ENCODE measurements around the gene VWA3B. TPM values are rescaled to one million over a fixed set of nuclear protein-coding genes. Genes with fewer than 3 reads are reported as not detected.

Gene VWA3B
- total RNA-seq, 1 experiment from 2014 or later: not detected

DNA sequence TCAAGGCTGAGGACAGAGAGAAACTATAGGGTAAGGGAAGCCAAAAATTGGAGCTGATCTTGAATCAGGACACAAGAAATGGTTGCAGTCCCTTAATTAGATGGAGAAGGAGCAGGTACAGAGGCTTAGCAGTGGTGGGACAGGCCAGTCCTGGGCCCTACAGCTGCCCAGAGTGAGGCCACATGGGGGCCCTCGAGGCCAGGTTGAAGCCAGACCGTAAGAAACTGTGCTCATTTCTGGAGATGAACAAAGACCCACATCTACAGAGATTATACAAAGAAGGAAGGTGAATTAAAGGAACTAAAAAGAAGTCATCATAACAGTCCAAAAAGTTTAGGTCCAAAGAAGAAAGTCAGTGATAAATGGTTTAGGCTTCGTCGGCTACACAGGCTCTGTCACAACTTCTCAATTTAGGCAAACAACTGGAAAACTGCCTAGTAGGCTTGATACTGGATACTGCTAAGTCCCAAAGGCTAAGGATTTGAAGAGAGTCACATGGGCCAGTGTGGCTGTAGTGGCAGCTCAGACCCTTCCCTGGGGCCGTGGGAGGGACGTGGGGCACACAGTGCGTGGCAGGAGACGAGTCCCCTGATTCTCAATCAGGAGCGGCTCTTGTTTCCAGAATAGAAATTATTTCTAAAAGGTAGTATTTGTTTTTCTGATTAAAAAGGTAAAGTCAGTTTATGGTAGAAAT lies 208.9 kb downstream of the VWA3B start:
- Histone ChIP-seq H4K8ac (replicated peaks; ENCODE audit: insufficient read length, low read depth, low read length) (no peak overlapping the region), H3K27me3 (ENCODE audit: insufficient read depth, low read length) (no peaks in the 10 kb centered on the region), H3K4me2 (ENCODE audit: insufficient read depth, insufficient read length, low read length) (no peak overlapping the region), H2BK15ac (ENCODE audit: low read depth, low read length) (no peak overlapping the region), H4K91ac (ENCODE audit: insufficient read length, low read depth, low read length) (no peak overlapping the region), H3K4me1 (ENCODE audit: insufficient read depth, low read length) (no peaks in the 10 kb centered on the region), H2AK5ac (ENCODE audit: insufficient read length, low read length) (no peak overlapping the region), H2BK12ac (ENCODE audit: insufficient read length, low read depth, low read length) (no peak overlapping the region), H3K27ac (ENCODE audit: insufficient read length, low read depth, low read length) (no peak overlapping the region), H3K79me2 (ENCODE audit: insufficient read depth, low read length) (no peaks in the 10 kb centered on the region), H4K20me1 (ENCODE audit: control insufficient read depth, insufficient read depth, insufficient read length) (no peaks in the 10 kb centered on the region), H3K79me1 (ENCODE audit: insufficient read depth, low read depth, low read length, poor library complexity, severe bottlenecking) (no peaks in the 10 kb centered on the region), H3K23ac (ENCODE audit: insufficient read length, low read depth, low read length) (no peak overlapping the region), H3K9me3 (ENCODE audit: control insufficient read depth, low read depth, low read length) (no peaks in the 10 kb centered on the region), H2BK20ac (ENCODE audit: low read depth, low read length, poor library complexity, severe bottlenecking) (no peak overlapping the region), H3K56ac (ENCODE audit: insufficient read length, low read depth, low read length) (no peak overlapping the region), H3K23me2 (ENCODE audit: insufficient read length, low read depth, low read length, poor library complexity, severe bottlenecking) (no peaks in the 10 kb centered on the region), H2BK5ac (ENCODE audit: insufficient read length, low read length) (no peak overlapping the region), H2AFZ (ENCODE audit: low read length) (no peak overlapping the region), H3K14ac (ENCODE audit: insufficient read depth, low read length) (no peak overlapping the region), H3T11ph (ENCODE audit: low read length) (no peak overlapping the region), H3K9ac (ENCODE audit: extremely low read depth, insufficient read length, low read length) (no peak overlapping the region), H4K5ac (ENCODE audit: insufficient read length, low read depth, low read length) (no peak overlapping the region), H3K4ac (ENCODE audit: low read depth, low read length) (no peak overlapping the region), H3K18ac (ENCODE audit: insufficient read length, low read depth, low read length) (no peak overlapping the region), H2BK120ac (ENCODE audit: low read depth, low read length, poor library complexity, severe bottlenecking) (no peak overlapping the region)
- H3K4me3 Mint-ChIP-seq: no peak overlapping the region
- peaks cover 9% of the 10 kb centered on the region for H3K27me3 Mint-ChIP-seq (ENCODE audit: low read depth)
- peaks cover 2 to 3% of the 10 kb centered on the region in 2 experiments; a peak in 2 of 5 replicates for H3K9me3 Mint-ChIP-seq
- H3K4me1 Mint-ChIP-seq: peaks cover 10 to 15% of the 10 kb centered on the region in 2 experiments
- TF ChIP-seq, protein P1, sequence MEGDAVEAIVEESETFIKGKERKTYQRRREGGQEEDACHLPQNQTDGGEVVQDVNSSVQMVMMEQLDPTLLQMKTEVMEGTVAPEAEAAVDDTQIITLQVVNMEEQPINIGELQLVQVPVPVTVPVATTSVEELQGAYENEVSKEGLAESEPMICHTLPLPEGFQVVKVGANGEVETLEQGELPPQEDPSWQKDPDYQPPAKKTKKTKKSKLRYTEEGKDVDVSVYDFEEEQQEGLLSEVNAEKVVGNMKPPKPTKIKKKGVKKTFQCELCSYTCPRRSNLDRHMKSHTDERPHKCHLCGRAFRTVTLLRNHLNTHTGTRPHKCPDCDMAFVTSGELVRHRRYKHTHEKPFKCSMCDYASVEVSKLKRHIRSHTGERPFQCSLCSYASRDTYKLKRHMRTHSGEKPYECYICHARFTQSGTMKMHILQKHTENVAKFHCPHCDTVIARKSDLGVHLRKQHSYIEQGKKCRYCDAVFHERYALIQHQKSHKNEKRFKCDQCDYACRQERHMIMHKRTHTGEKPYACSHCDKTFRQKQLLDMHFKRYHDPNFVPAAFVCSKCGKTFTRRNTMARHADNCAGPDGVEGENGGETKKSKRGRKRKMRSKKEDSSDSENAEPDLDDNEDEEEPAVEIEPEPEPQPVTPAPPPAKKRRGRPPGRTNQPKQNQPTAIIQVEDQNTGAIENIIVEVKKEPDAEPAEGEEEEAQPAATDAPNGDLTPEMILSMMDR (conservative IDR thresholded peaks at IDR 0.05): no peak
- peak overlapping the region in 1 of 3 experiments; percentile 77; a peak in 1 of 7 replicates for H3K27ac Mint-ChIP-seq
- peaks cover 0 to under 1% (median 0%) of the 10 kb centered on the region in 3 experiments; a peak in 1 of 7 replicates for H3K36me3 Mint-ChIP-seq (ENCODE audit: insufficient read depth in 1 of 3, low read depth in 3 of 3)
- no peak for DNase-seq
- no CpG with 5 or more reads among the region's 9 CpGs for WGBS (ENCODE audit: extremely low coverage, insufficient read length, low lambda C conversion rate)
